ENCODE data around the gene HMGB3. TPM values are rescaled to one million over a fixed set of nuclear protein-coding genes. Genes with fewer than 3 reads are reported as not detected.

HMGB3 gene
- total RNA-seq, 1 experiment from 2014 or later: 26.7 TPM

Small RNA genes within 50 kb of the gene (small RNA-seq; reads per million reads assigned to genes)
- gene RNA5SP525 (not detected), gene RNU6-383P (0.36 reads per million), gene RPL12P50 (not detected)

Other genes starting within 250 kb of the HMGB3 start
- 3.3 and 3.8 TPM in 2 replicates for gene CD99L2, start 84.7 kb upstream of the HMGB3 start, total RNA-seq (2014; rRNA removed; shearing (Covaris generic))
- gene GPR50, start 193.2 kb downstream of the HMGB3 start, total RNA-seq (2014; rRNA removed; shearing (Covaris generic)): not detected in 2 replicates

Data from HT-29 (cell line).